GM10266 (cell line): ENCODE measurements around the gene ADNP2.

Source experiments
- DNase-seq: peaks from one replicate; pipeline ENCODE4 v3.0.0; 2012; ENCODE audit errors: extremely low spot score
- TF ChIP-seq, protein P1 (sequence below): IDR thresholded peaks from 2 replicates; pipeline ENCODE4 v1.5.1; 2012; ENCODE audit warnings: mild to moderate bottlenecking, low read depth; ENCODE audit not compliant: control insufficient read depth, insufficient read depth; ENCODE audit errors: missing control alignments

Gene ADNP2

GRCh38 chr18:80106482-80107051 lies 2.5 kb upstream of the ADNP2 start:
- DNase-seq, result no peak
- TF ChIP-seq, protein P1, sequence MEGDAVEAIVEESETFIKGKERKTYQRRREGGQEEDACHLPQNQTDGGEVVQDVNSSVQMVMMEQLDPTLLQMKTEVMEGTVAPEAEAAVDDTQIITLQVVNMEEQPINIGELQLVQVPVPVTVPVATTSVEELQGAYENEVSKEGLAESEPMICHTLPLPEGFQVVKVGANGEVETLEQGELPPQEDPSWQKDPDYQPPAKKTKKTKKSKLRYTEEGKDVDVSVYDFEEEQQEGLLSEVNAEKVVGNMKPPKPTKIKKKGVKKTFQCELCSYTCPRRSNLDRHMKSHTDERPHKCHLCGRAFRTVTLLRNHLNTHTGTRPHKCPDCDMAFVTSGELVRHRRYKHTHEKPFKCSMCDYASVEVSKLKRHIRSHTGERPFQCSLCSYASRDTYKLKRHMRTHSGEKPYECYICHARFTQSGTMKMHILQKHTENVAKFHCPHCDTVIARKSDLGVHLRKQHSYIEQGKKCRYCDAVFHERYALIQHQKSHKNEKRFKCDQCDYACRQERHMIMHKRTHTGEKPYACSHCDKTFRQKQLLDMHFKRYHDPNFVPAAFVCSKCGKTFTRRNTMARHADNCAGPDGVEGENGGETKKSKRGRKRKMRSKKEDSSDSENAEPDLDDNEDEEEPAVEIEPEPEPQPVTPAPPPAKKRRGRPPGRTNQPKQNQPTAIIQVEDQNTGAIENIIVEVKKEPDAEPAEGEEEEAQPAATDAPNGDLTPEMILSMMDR, result no peak

GRCh38 chr18:80107426-80107825 lies 1.6 kb upstream of the ADNP2 start:
- no peak for DNase-seq
- TF ChIP-seq, protein P1, result no peak

- TF ChIP-seq, protein P1, result no peak
- no peak for DNase-seq
Measured at GRCh38 chr18:80108121-80108536, 933 bp upstream of the ADNP2 start.

- TF ChIP-seq, protein P1, result no peak
- DNase-seq, result peak; percentile 72
Measured at GRCh38 chr18:80109676-80110078, 615 bp downstream of the ADNP2 start.

DNA sequence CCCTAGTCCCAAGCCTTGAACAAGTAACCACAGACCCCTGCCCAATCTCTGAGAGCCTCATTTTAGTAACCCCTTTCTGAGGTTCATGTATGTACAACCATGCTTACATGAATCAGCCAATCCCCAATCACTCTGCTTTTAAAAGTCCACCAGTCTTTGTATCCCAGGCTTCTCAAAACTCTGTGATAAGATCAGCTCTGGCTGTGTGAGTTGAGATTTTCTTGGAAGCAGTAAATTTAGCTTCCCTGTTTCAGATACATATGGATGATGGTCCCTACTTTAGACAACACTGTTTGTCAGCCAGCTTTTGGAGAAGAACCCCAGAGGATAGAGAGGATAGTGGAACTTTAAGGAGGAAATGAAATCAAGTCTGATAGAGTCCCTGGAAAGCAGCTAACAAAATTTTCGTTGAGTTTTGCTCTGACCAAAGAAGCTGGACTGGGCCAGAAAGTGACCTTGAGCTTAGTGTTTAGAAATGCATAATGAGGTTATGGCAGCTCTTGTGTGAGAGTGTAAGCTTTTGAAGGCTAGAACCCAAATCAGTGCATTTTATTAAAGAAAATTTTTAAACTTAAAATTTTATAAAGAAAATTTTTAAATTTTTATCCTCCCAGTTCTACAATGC lies 3.7 kb downstream of the ADNP2 start:
- no peak for DNase-seq
- TF ChIP-seq, protein P1, result no peak

DNA sequence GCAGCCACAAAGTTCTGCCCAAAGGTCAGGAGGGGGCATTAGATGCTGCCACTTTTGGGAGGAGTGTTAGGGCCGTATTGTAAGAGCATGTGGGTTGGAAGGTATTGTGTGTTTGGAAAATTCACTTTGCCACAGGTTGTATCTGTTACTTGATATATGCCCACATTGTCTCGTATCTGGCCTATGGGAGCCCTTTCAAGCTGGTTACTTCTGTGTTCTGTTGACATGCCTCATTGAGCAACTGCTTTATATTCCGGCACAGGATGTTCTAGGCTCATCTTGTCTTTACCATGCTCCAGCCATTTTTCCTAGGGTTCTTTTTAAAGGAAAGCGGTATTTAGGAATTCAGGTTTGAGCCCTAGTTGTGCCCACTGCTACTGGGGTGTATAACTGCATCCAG lies 6.0 kb downstream of the ADNP2 start:
- TF ChIP-seq, protein P1, result no peak
- no peak for DNase-seq

DNA sequence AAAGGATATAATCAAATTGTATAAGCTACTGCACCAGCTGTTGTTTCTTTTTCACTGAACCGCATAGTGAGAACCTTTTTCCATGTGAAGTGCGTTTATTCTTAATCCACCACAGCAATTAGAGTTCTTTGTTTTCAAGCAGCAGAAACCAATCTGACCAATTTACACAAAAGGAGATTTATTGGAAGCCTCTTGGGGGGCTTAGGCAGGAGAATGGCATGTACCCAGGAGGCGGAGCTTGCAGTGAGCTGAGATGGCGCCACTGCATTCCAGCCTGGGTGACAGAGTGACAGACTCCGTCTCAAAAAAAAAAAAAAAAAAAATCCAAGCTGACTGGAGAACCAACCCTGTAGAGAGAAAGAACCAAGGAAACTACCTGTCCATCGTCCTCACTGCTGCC lies 10.0 kb downstream of the ADNP2 start:
- no peak for DNase-seq
- TF ChIP-seq, protein P1, result no peak
